Measurements from ENCODE around the gene TMEM80. TPM values are rescaled to one million over a fixed set of nuclear protein-coding genes. Genes with fewer than 3 reads are reported as not detected.

The TMEM80 gene
- total and polyA plus RNA-seq, 10 of the 15 experiments (the other 5 are each of a cell fraction or from before 2014, with no cell fraction given): 6.7 to 30.9 (median 20.7) TPM

DNA sequence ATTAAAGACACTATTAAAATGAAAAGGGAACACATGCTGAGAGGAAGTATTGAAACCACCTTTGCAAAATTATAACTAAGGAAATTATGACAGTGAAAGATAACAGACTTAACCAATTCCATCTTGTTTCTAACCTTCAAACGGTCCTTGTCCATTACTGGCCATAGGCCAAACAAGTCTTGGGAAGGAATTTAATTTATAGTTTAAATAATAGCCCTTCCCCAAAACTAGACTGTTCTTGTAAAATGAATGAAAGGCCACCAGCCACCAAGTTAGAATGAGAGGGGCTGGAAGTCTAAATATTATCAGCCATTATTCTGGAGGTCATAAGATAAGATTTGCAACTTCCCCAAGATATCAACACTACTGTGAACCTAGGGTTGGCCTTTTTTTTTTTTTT is 49.8 kb downstream of the TMEM80 start:
- FAIRE-seq (no peak), DNase-seq (ENCODE audit: low read depth, low spot score) (no peak), ATAC-seq (no peak)
- no peak overlapping the region for H3K27ac ChIP-seq (ENCODE audit: control insufficient read depth, insufficient read depth)
- H3K9me3 ChIP-seq (replicated peaks; ENCODE audit: control insufficient read depth, insufficient read depth, low read length): no peaks in the 10 kb centered on the region
- peaks cover 2% of the 10 kb centered on the region; the same call in 1 of the 2 replicates for H4K20me1 ChIP-seq (ENCODE audit: control insufficient read depth, insufficient read depth)
- SMC1A ChIA-PET (ENCODE audit: uncharacterized antibody, unreplicated experiment): interaction anchor here (0.7 kb wide), 1 partner anchor 237 kb away, joined by 3 read pairs; no protein-coding TSS in a partner anchor
- RAD21 ChIA-PET (ENCODE audit: unreplicated experiment): no interaction called here
- no peak overlapping the region for H3K9ac ChIP-seq (ENCODE audit: control insufficient read depth, insufficient read depth, low read length)
- intact Hi-C loops (cut with micrococcal nuclease; ENCODE audit: unreplicated experiment) (loop anchor here (5.0 kb wide), 1 partner anchor 52 kb away; the partner anchor contains the start of gene SLC25A22), in situ Hi-C loops (cut with MboI) (no loop called here)
- TF ChIP-seq ZNF217 (IDR thresholded peaks at IDR 0.05) (no peak), MXI1 (IDR thresholded peaks at IDR 0.05; ENCODE audit: low read depth, low read length) (no peak), NR2F1 (conservative IDR thresholded peaks at IDR 0.05) (no peak), IRF3 (IDR thresholded peaks at IDR 0.05) (no peak), HDAC6 (IDR thresholded peaks at IDR 0.05; ENCODE audit: unreplicated experiment) (no peak), SREBF2 (IDR thresholded peaks at IDR 0.05; ENCODE audit: low read length) (no peak)
- TF ChIP-seq, protein P1, sequence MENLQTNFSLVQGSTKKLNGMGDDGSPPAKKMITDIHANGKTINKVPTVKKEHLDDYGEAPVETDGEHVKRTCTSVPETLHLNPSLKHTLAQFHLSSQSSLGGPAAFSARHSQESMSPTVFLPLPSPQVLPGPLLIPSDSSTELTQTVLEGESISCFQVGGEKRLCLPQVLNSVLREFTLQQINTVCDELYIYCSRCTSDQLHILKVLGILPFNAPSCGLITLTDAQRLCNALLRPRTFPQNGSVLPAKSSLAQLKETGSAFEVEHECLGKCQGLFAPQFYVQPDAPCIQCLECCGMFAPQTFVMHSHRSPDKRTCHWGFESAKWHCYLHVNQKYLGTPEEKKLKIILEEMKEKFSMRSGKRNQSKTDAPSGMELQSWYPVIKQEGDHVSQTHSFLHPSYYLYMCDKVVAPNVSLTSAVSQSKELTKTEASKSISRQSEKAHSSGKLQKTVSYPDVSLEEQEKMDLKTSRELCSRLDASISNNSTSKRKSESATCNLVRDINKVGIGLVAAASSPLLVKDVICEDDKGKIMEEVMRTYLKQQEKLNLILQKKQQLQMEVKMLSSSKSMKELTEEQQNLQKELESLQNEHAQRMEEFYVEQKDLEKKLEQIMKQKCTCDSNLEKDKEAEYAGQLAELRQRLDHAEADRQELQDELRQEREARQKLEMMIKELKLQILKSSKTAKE (IDR thresholded peaks at IDR 0.05; ENCODE audit: low read depth, poor library complexity, severe bottlenecking): no peak
- peaks cover 4% of the 10 kb centered on the region for H3K4me1 ChIP-seq (ENCODE audit: control insufficient read depth, insufficient read depth, low read length)
- no peak overlapping the region for H3K4me3 ChIP-seq
- no peaks in the 10 kb centered on the region for H3K27me3 ChIP-seq (replicated peaks in 1 of 2; ENCODE audit: control insufficient read depth in 2 of 2, insufficient read depth in 2 of 2, low read length in 1 of 2)
- no peak overlapping the region for H3K4me2 ChIP-seq (ENCODE audit: control insufficient read depth, insufficient read depth)
- H3K79me2 ChIP-seq (ENCODE audit: control insufficient read depth, insufficient read depth, low read length): peaks cover 31% of the 10 kb centered on the region
- POLR2A ChIA-PET: interaction anchor here (0.7 to 0.9 kb wide), 3 partner anchors 52 to 157 kb away, joined by 3 to 4 read pairs (median 3); no protein-coding TSS in a partner anchor
- CTCF ChIA-PET: interaction anchor here (1.0 kb wide), 1 partner anchor 21 kb away, joined by 3 read pairs; no protein-coding TSS in a partner anchor
- WGBS (ENCODE audit: insufficient coverage, insufficient replicate concordance, low lambda C conversion rate, missing lambda C conversion rate): 50% methylated on average over 1 of the region's 1 CpG
- no peak overlapping the region for H2AFZ ChIP-seq (ENCODE audit: control insufficient read depth, low read depth, low read length)
- H3K36me3 ChIP-seq (ENCODE audit: control insufficient read depth in 2 of 2, insufficient read depth in 2 of 2, low read length in 1 of 2): no peaks in the 10 kb centered on the region
- BruUV-seq (replicated peaks): no TSS peak

Measured in GM12878 (cell line).